ENCODE results near the gene SLC6A12.

Gene SLC6A12

GRCh38 chr12:214003-214741 is at the start of gene SLC6A12:
TSS of gene SLC6A12 (minus strand) at chr12:214157. CDS start at chr12:209986, 4,171 bp downstream.
- DNase-seq (ENCODE audit: low read depth in 2 of 2, low spot score in 1 of 2): no peak

- DNase-seq (ENCODE audit: low read depth in 2 of 2, low spot score in 1 of 2): no peak
Measured at GRCh38 chr12:263574-263973, 49.6 kb upstream of the SLC6A12 start.

GRCh38 chr12:262817-263216 is 48.9 kb upstream of the SLC6A12 start, which contains the start of gene SLC6A13:
TSS of gene SLC6A13 (minus strand) at chr12:262836. CDS start at chr12:260052, 2,784 bp downstream.
- DNase-seq (ENCODE audit: low read depth in 2 of 2, low spot score in 1 of 2): no peak

GRCh38 chr12:262113-262512 is 48.2 kb upstream of the SLC6A12 start:
- no peak for DNase-seq (ENCODE audit: low read depth in 2 of 2, low spot score in 1 of 2)

GRCh38 chr12:257521-258321 is 43.8 kb upstream of the SLC6A12 start:
- DNase-seq (ENCODE audit: low read depth in 2 of 2, low spot score in 1 of 2): no peak

GRCh38 chr12:256958-257357 is 43.0 kb upstream of the SLC6A12 start:
- DNase-seq (ENCODE audit: low read depth in 2 of 2, low spot score in 1 of 2): no peak

GRCh38 chr12:256225-256624 is 42.3 kb upstream of the SLC6A12 start:
- no peak for DNase-seq (ENCODE audit: low read depth in 2 of 2, low spot score in 1 of 2)

- DNase-seq (ENCODE audit: low read depth in 2 of 2, low spot score in 1 of 2): no peak
Measured at GRCh38 chr12:254912-255311, 41.0 kb upstream of the SLC6A12 start.

- DNase-seq (ENCODE audit: low read depth in 2 of 2, low spot score in 1 of 2): no peak
Measured at GRCh38 chr12:254039-254438, 40.1 kb upstream of the SLC6A12 start.

- no peak for DNase-seq (ENCODE audit: low read depth in 2 of 2, low spot score in 1 of 2)
Measured at GRCh38 chr12:253116-253831, 39.3 kb upstream of the SLC6A12 start.

- DNase-seq (ENCODE audit: low read depth in 2 of 2, low spot score in 1 of 2): no peak
Measured at GRCh38 chr12:252636-253035, 38.7 kb upstream of the SLC6A12 start.

- DNase-seq (ENCODE audit: low read depth in 2 of 2, low spot score in 1 of 2): no peak
Measured at GRCh38 chr12:247271-247670, 33.3 kb upstream of the SLC6A12 start.

GRCh38 chr12:243381-243780 is 29.4 kb upstream of the SLC6A12 start:
- DNase-seq (ENCODE audit: low read depth in 2 of 2, low spot score in 1 of 2): no peak

GRCh38 chr12:242496-242895 is 28.5 kb upstream of the SLC6A12 start:
- DNase-seq (ENCODE audit: low read depth in 2 of 2, low spot score in 1 of 2): no peak

- DNase-seq (ENCODE audit: low read depth in 2 of 2, low spot score in 1 of 2): no peak
Measured at GRCh38 chr12:241266-241665, 27.3 kb upstream of the SLC6A12 start.

- no peak for DNase-seq (ENCODE audit: low read depth in 2 of 2, low spot score in 1 of 2)
Measured at GRCh38 chr12:240566-240965, 26.6 kb upstream of the SLC6A12 start.

GRCh38 chr12:238736-239398 is 24.9 kb upstream of the SLC6A12 start:
- DNase-seq (ENCODE audit: low read depth in 2 of 2, low spot score in 1 of 2): no peak

GRCh38 chr12:238116-238515 is 24.2 kb upstream of the SLC6A12 start:
- DNase-seq (ENCODE audit: low read depth in 2 of 2, low spot score in 1 of 2): no peak

- no peak for DNase-seq (ENCODE audit: low read depth in 2 of 2, low spot score in 1 of 2)
Measured at GRCh38 chr12:237026-237815, 23.3 kb upstream of the SLC6A12 start.

GRCh38 chr12:236445-236844 is 22.5 kb upstream of the SLC6A12 start:
- DNase-seq (ENCODE audit: low read depth in 2 of 2, low spot score in 1 of 2): no peak

Data from stimulated activated CD8-positive, alpha-beta memory T cell treated with anti-CD3 and anti-CD28 coated beads, Interleukin-4, amount 100 ng/mL, for 4 hours (primary cell).